H1 (cell line): ENCODE data around the gene HDX. TPM values are rescaled to one million over a fixed set of nuclear protein-coding genes. Genes with fewer than 3 reads are reported as not detected.

ENCODE experiments used
- BRCA1 ChIP-seq: IDR thresholded peaks from 2 replicates; pipeline ENCODE4 v1.6.1; 2012; ENCODE audit warnings: low read depth, low read length, improper control_type of control experiment
- CEBPB ChIP-seq: IDR thresholded peaks from 2 replicates; pipeline ENCODE4 v1.6.1; 2012; ENCODE audit warnings: low read depth, low read length
- CHD7 ChIP-seq: fragments of 300-600 bp; sonication (generic); IDR thresholded peaks from 2 replicates; pipeline ENCODE4 v1.7.1; 2012; ENCODE audit warnings: low read length, moderate library complexity, mild to moderate bottlenecking, inconsistent platforms; ENCODE audit not compliant: insufficient replicate concordance
- CTBP2 ChIP-seq: IDR thresholded peaks from 2 replicates; pipeline ENCODE4 v1.7.0; 2011; ENCODE audit warnings: borderline replicate concordance, mild to moderate bottlenecking, moderate library complexity, mixed read lengths, low read length; ENCODE audit not compliant: insufficient read depth, insufficient read length
- HDAC6 ChIP-seq: IDR thresholded peaks from one replicate; pipeline ENCODE4 v1.7.1; 2012; ENCODE audit warnings: low read depth, mild to moderate bottlenecking, inconsistent platforms, low read length, moderate library complexity
- KDM4A ChIP-seq: IDR thresholded peaks from one replicate; pipeline ENCODE4 v1.7.1; 2012; ENCODE audit warnings: low read depth, mild to moderate bottlenecking, moderate library complexity, low read length, inconsistent platforms; ENCODE audit not compliant: severe bottlenecking
- MAFK ChIP-seq: IDR thresholded peaks from 2 replicates; pipeline ENCODE4 v1.6.1; 2012; ENCODE audit warnings: low read depth, mild to moderate bottlenecking, improper control_type of control experiment, low read length
- NRF1 ChIP-seq: IDR thresholded peaks from 2 replicates; pipeline ENCODE4 v1.6.1; 2011; ENCODE audit warnings: mild to moderate bottlenecking, low read depth, low read length, improper control_type of control experiment
- PHF8 ChIP-seq: fragments of 200-600 bp; sonication (generic); conservative IDR thresholded peaks from 2 replicates; pipeline ENCODE4 v1.7.1; 2012; ENCODE audit warnings: low read depth, mild to moderate bottlenecking, inconsistent platforms, low read length, moderate library complexity
- POLR2AphosphoS5 ChIP-seq: IDR thresholded peaks from 2 replicates; pipeline ENCODE4 v1.6.1; 2011; ENCODE audit warnings: low read depth, low read length
- RNF2 ChIP-seq: fragments of 200-900, 300-1000 bp; sonication (generic); IDR thresholded peaks from 2 replicates; pipeline ENCODE4 v1.7.1; 2016; ENCODE audit warnings: borderline replicate concordance, low read depth, mild to moderate bottlenecking, antibody characterized with exemption, low read length; ENCODE audit not compliant: poor library complexity, severe bottlenecking; ENCODE audit errors: missing control alignments
- SP4 ChIP-seq: IDR thresholded peaks from 2 replicates; pipeline ENCODE4 v1.6.1; 2012; ENCODE audit warnings: low read length, inconsistent platforms
- polyA plus RNA-seq, 7 experiments: library from polyadenylated mRNA; depleted of rRNA in 3 of 7; stranded (reverse) in 5 of 7; unstranded in 2 of 7; fragments of >200 nt in 5 of 7; fragments of 200-250 nt in 2 of 7; gene quantifications; 1 replicate in 5 of 7; 2 replicates in 1 of 7; 4 replicates in 1 of 7; pipeline versions ENCODE4 v1.2.1 to v1.2.3, GENCODE V29; 2011 to 2013; ENCODE audit warnings: missing spikeins in 2 of 7, mixed read lengths in 2 of 7
- total RNA-seq: library from RNA; stranded (reverse); fragmentation: NEBNext Ultra II Directional; extraction: Animal tissue kit (Norgen Biotek cat#: 25700); gene quantifications from 2 replicates; pipeline ENCODE4 v1.2.1, GENCODE V29; 2021

Gene HDX
- total and polyA plus RNA-seq, 2 of the 8 experiments (the other 6 are each of a cell fraction or from before 2014, with no cell fraction given), result 0.54 to 10.2 TPM

DNA sequence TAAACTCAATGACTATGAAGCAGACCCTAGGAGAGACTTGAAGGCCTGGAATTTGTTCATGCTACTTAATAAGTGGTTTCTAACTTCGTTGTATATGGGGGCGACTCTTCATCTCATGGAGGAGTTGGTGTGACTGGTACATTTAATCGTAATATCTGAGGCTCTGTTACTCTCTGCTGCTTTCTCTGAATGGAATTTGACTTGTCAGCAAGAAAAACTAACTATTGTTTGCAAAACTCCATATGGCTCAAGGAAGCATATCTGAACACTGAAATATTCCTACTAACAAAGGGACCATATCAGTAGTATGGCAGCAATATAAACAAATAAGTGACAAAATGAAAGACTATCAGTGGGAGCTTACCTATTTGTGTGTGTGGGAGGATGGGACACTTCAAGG is 182.2 kb downstream of the HDX start (continued):
- TF ChIP-seq CHD7 (no peak), RNF2 (no peak), HDAC6 (no peak), KDM4A (no peak), POLR2AphosphoS5 (no peak), CTBP2 (no peak), MAFK (no peak), CEBPB (no peak), BRCA1 (no peak), SP4 (no peak), NRF1 (no peak), PHF8 (no peak)
